ENCODE data around the gene KIF5B. TPM values are rescaled to one million over a fixed set of nuclear protein-coding genes. Genes with fewer than 3 reads are reported as not detected.
A peak's percentile ranks its signal among the peaks of the same experiment; 100 is the strongest.

Gene KIF5B
- total RNA-seq, 1 donor from 2014 or later, result 78.1 TPM

GRCh38 chr10:32004161-32004591 is 52.0 kb downstream of the KIF5B start:
- H3K4me3 ChIP-seq, result no peak overlapping the region
- H3K36me3 ChIP-seq, result peaks cover 0 to 6% of the 10 kb centered on the region in 2 donors
- H3K4me1 ChIP-seq, result no peaks in the 10 kb centered on the region
- no peaks in the 10 kb centered on the region for H3K27me3 ChIP-seq
- no peak for TF ChIP-seq CTCF (IDR thresholded peaks at IDR 0.05)
- H3K27ac ChIP-seq, result peak overlapping the region in 1 of 2 donors; percentile 32
- intact Hi-C loops (cut with DNase I), result loop anchor here (5.0 kb wide), 1 partner anchor 142 kb away; no protein-coding TSS in a partner anchor
- no peaks in the 10 kb centered on the region for H3K9me3 ChIP-seq
- DNase-seq (ENCODE audit: low spot score in 2 of 2), result no peak

GRCh38 chr10:32002531-32002930 is 53.7 kb downstream of the KIF5B start:
- DNase-seq (ENCODE audit: low spot score in 2 of 2), result no peak
- no peaks in the 10 kb centered on the region for H3K4me1 ChIP-seq
- no peak overlapping the region for H3K27ac ChIP-seq
- no peak for TF ChIP-seq CTCF (IDR thresholded peaks at IDR 0.05)
- H3K4me3 ChIP-seq, result no peak overlapping the region
- H3K36me3 ChIP-seq, result no peaks in the 10 kb centered on the region
- intact Hi-C loops (cut with DNase I), result loop anchor here (5.0 kb wide), 1 partner anchor 140 kb away; no protein-coding TSS in a partner anchor
- no peaks in the 10 kb centered on the region for H3K27me3 ChIP-seq
- H3K9me3 ChIP-seq, result no peaks in the 10 kb centered on the region

GRCh38 chr10:32000937-32001336 is 55.3 kb downstream of the KIF5B start:
- no peaks in the 10 kb centered on the region for H3K4me1 ChIP-seq
- DNase-seq (ENCODE audit: low spot score in 2 of 2), result no peak
- H3K9me3 ChIP-seq, result no peaks in the 10 kb centered on the region
- no peak overlapping the region for H3K4me3 ChIP-seq
- no peaks in the 10 kb centered on the region for H3K36me3 ChIP-seq
- H3K27ac ChIP-seq, result no peak overlapping the region
- intact Hi-C loops (cut with DNase I), result loop anchor here (5.0 kb wide), 1 partner anchor 139 kb away; no protein-coding TSS in a partner anchor
- H3K27me3 ChIP-seq, result no peaks in the 10 kb centered on the region
- TF ChIP-seq CTCF (IDR thresholded peaks at IDR 0.05), result no peak

GRCh38 chr10:31999836-32000235 is 56.4 kb downstream of the KIF5B start:
- Histone ChIP-seq H3K4me3 (no peak overlapping the region), H3K4me1 (no peaks in the 10 kb centered on the region), H3K27me3 (no peaks in the 10 kb centered on the region), H3K9me3 (no peaks in the 10 kb centered on the region), H3K36me3 (no peaks in the 10 kb centered on the region), H3K27ac (no peak overlapping the region)
- intact Hi-C loops (cut with DNase I), result loop anchor here (5.0 kb wide), 1 partner anchor 138 kb away; no protein-coding TSS in a partner anchor
- TF ChIP-seq CTCF (IDR thresholded peaks at IDR 0.05), result no peak
- DNase-seq (ENCODE audit: low spot score in 2 of 2), result no peak

GRCh38 chr10:31999070-31999660 is 57.1 kb downstream of the KIF5B start:
- Histone ChIP-seq H3K27me3 (no peaks in the 10 kb centered on the region), H3K4me3 (no peak overlapping the region), H3K27ac (no peak overlapping the region), H3K9me3 (no peaks in the 10 kb centered on the region), H3K4me1 (no peaks in the 10 kb centered on the region), H3K36me3 (no peaks in the 10 kb centered on the region)
- no peak for TF ChIP-seq CTCF (IDR thresholded peaks at IDR 0.05)
- intact Hi-C loops (cut with DNase I), result no loop called here
- DNase-seq (ENCODE audit: low spot score in 2 of 2), result no peak

All from ascending aorta (tissue), 2 donors.